ENCODE data around the gene RFX6. TPM values are rescaled to one million over a fixed set of nuclear protein-coding genes. Genes with fewer than 3 reads are reported as not detected.
A peak's percentile ranks its signal among the peaks of the same experiment; 100 is the strongest.

RFX6 gene
- total and polyA plus RNA-seq, 8 donors = 1.1 to 2.6 (median 2.3) TPM; not detected in 2

GRCh38 chr6:116963972-116964371 is 86.9 kb downstream of the RFX6 start:
- Histone ChIP-seq H3K36me3 (no peaks in the 10 kb centered on the region), H3K4me3 (no peak overlapping the region), H3K27me3 (no peaks in the 10 kb centered on the region), H3K4me1 (no peaks in the 10 kb centered on the region), H3K9me3 (no peaks in the 10 kb centered on the region), H3K27ac (no peak overlapping the region)
- DNase-seq (no peak), ATAC-seq (no peak)
- intact Hi-C loops (cut with DNase I) = no loop called here
- TF ChIP-seq CTCF (IDR thresholded peaks at IDR 0.05) = no peak

GRCh38 chr6:116966675-116967576 is 89.9 kb downstream of the RFX6 start:
- intact Hi-C loops (cut with DNase I) = no loop called here
- DNase-seq (no peak), ATAC-seq (no peak)
- no peaks in the 10 kb centered on the region for H3K9me3 ChIP-seq
- peaks cover 0 to 7% of the 10 kb centered on the region in 2 donors for H3K27me3 ChIP-seq
- H3K4me3 ChIP-seq = no peak overlapping the region
- H3K27ac ChIP-seq = no peak overlapping the region
- H3K4me1 ChIP-seq = no peaks in the 10 kb centered on the region
- no peaks in the 10 kb centered on the region for H3K36me3 ChIP-seq
- TF ChIP-seq CTCF (IDR thresholded peaks at IDR 0.05) = no peak

GRCh38 chr6:116969211-116969863 is 92.3 kb downstream of the RFX6 start:
- DNase-seq (peak in 2 of 4 donors; percentile 25 to 59), ATAC-seq (peak; percentile 81)
- H3K4me3 ChIP-seq = no peak overlapping the region
- H3K36me3 ChIP-seq = no peaks in the 10 kb centered on the region
- peaks cover 0 to 7% of the 10 kb centered on the region in 2 donors for H3K27me3 ChIP-seq
- H3K9me3 ChIP-seq = no peaks in the 10 kb centered on the region
- H3K4me1 ChIP-seq = no peaks in the 10 kb centered on the region
- no peak overlapping the region for H3K27ac ChIP-seq
- intact Hi-C loops (cut with DNase I) = no loop called here
- peak; percentile 46 to 47 for TF ChIP-seq CTCF (IDR thresholded peaks at IDR 0.05)

GRCh38 chr6:116971959-116972358 is 94.9 kb downstream of the RFX6 start:
- DNase-seq (peak in 2 of 4 donors; percentile 10 to 37), ATAC-seq (peak; percentile 67)
- intact Hi-C loops (cut with DNase I) = no loop called here
- Histone ChIP-seq H3K4me3 (no peak overlapping the region), H3K27ac (no peak overlapping the region), H3K36me3 (no peaks in the 10 kb centered on the region), H3K9me3 (no peaks in the 10 kb centered on the region), H3K4me1 (no peaks in the 10 kb centered on the region), H3K27me3 (peaks cover 0 to 7% of the 10 kb centered on the region in 2 donors)
- peak; percentile 30 to 46 for TF ChIP-seq CTCF (IDR thresholded peaks at IDR 0.05)

DNA sequence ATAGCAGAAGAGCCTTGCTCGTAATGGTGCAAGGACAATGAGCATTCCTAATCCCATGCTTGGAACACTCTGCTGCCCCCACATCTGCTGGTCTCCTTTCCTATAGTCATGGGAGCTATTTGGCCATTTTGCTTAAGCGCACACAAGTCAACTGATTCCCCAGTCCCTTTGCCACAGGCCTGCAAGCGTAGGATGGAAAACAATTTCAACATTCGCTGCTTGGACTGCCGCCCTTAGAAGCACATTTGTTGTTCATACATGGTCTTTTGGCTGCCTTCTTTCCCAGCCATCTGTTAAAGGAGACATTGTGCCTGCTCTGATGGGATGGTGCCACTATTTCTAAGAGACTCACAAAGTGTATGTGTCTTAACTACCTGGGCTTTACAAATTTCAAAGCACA is 96.9 kb downstream of the RFX6 start:
- no peaks in the 10 kb centered on the region for H3K4me1 ChIP-seq
- no peak for DNase-seq
- no peaks in the 10 kb centered on the region for H3K9me3 ChIP-seq
- no peak for ATAC-seq
- intact Hi-C loops (cut with DNase I) = no loop called here
- H3K36me3 ChIP-seq = no peaks in the 10 kb centered on the region
- peaks cover 0 to 7% of the 10 kb centered on the region in 2 donors for H3K27me3 ChIP-seq
- H3K27ac ChIP-seq = no peak overlapping the region
- TF ChIP-seq CTCF (IDR thresholded peaks at IDR 0.05) = no peak
- H3K4me3 ChIP-seq = no peak overlapping the region
